Right renal cortex interstitium (tissue), 3 donors: ENCODE results near the gene C9orf43. TPM values are rescaled to one million over a fixed set of nuclear protein-coding genes. Genes with fewer than 3 reads are reported as not detected.
"Not testable (repeated sequence)": the region's sequence is repeated elsewhere in the genome, so short reads cannot be mapped to it uniquely, and the experiment has no call there.

Experiments used
- DNase-seq, 3 donors: peaks; one replicate each; pipeline ENCODE4 v3.0.0-alpha.2; 2013; ENCODE audit warnings: low read depth in 3 of 3, low spot score in 2 of 3
- polyA plus RNA-seq, 3 donors: library from polyadenylated mRNA; unstranded; fragments of 120-200 nt; gene quantifications; one replicate each; pipeline ENCODE4 v1.2.1, GENCODE V29; 2013; ENCODE audit not compliant: insufficient read length in 3 of 3

C9orf43 gene
- polyA plus RNA-seq, 3 donors: 0.69 to 0.76 (median 0.75) TPM

DNA sequence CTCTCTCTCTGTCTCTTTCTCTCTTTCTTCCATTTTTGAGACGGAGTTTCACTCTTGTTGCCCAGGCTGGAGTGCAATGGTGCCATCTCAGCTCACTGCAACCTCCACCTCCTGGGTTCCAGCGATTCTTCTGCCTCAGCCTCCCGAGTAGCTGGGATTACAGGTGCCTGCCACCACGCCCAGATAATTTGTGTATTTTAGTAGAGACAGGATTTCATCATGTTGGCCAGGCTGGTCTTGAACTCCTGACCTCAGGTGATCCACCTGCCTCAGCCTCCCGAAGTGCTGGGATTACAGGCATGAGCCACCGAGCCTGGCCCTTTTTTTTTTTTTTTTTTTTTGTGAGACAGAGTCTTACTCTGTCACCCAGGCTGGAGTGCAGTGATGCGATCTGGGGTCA lies 29.1 kb upstream of the C9orf43 start:
- DNase-seq: not testable (repeated sequence)

DNA sequence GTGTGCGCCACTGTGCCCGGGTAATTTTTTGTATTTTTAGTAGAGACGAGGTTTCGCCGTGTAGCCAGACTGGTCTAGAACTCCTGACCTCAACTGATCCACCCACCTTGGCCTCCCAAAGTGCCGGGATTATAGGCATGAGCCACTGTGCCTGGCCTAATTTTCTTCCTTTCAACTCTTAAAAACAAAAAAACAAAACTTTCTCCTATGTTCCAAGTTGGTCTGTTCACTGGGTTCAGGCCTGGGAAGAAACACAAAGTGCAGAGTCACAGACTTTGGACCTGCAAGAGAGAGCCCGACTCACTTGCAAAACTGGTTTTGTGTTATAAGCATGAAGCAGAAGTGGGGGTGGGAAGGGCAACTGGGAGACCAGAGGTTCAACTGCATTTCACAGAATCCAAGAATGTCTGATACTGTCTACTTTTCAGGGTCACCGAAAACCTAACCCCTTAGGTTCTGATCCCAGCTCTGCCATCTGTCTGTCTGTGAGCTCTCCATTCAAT lies 28.6 kb upstream of the C9orf43 start:
- peak in 1 of 3 donors; percentile 39 for DNase-seq

DNA sequence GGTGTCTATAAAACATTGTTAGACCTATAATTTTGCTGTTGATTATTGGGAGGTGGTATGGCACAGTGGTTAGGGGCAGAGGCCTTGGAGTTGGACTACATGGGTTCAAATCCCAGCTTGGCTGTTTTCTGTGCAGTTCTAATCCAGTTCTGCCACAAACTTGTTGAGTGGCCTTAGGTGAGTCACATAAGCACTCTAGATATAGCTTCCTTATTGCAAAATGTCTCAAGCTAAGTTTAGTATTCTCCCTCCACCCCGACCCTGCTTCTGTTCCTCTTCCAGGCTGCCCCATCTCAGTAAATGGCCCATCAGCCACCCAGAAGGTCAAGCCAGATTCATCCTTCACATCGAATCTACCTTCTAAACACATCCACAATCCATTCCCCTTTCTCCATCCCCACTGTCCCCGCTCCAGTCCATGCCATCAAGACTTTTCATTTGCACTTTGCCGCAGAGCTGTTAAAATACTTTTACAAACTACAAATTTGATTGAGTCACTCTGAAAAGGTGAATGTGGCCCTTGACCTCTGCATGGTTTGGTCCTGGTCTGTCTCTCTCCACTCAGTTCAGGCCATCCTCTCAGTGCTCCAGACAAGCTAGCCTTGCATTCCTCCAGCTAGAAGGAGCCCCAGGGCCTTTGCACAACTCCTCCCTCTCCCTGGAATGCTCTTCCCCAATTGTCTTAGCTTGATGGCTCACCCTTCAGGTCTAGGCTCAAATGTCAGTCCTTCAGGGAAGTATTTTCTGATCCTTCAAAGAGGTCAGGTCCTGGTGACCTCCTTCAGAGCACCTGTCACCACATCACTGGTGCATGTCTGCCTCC lies 23.8 kb upstream of the C9orf43 start:
- DNase-seq: no peak

DNA sequence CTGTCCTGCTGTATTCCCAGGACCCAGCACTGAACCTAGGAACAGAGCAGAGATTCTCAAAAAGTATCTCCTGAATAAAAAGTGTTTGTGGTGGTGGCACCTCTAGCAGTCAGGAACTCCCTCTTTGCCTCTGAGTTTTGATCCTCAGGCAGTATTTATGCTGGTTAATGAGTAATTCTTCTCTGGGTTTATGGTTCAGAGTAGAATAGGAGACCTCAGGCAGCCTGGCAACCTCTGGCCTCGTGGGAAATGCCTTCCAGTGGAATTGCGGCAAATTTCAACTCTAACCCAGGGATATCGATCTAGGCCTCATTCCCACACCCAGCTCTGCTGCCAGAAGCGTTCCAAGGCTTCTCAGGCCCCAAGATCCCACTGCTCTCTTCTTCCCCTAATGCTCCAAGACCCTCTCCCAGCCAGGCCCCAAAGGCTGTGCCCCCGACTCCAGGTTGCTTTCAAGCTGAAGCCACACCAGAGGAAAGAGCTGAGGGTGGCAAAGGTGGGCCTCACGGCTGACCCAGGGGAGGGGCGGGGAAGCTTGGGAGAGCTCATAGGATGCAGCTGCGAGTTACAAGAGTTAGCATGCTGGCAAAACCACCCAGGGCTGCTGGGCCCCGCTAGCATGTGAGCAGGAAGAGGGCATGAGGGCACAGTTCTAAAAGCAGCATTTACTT lies 22.9 kb upstream of the C9orf43 start:
- DNase-seq: no peak

DNA sequence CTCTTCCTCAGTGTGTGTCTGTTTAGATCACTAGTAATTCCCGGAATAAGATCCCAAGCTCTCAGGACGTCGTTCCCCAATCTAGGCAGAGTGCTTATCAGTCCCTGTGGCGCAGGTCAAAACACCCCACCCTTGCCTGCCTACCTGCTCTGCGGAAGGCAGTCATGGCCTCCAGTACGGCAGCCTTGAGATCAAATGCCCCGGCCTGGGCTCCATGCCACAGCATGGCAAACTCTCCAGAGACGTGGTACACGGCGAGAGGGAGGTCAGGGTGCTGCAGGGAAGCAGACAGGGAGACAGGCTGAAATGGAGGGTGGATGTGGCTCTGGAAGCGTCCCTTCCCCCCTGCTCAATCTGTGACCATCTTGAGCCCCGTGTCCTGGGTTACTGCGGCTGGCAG lies 21.7 kb upstream of the C9orf43 start:
- DNase-seq: no peak

DNA sequence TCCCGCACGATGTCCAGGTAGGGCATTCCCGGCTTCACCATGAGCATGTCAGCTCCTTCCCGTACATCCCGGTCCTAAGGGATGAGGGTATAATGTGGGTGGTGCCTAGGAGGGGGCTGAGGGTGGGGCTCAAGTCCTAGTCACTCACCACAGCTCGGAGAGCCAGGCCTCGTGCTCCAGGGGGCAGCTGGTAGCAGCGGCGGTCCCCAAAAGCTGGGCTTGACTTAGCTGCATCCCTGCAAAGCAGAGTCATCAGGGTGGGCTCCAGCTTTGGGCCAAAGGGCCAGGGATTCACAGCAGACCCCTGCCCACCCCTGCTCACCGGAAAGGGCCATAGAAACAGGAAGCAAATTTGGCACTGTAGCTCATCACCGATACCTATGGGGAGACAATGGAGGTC lies 21.1 kb upstream of the C9orf43 start:
- DNase-seq: no peak

DNA sequence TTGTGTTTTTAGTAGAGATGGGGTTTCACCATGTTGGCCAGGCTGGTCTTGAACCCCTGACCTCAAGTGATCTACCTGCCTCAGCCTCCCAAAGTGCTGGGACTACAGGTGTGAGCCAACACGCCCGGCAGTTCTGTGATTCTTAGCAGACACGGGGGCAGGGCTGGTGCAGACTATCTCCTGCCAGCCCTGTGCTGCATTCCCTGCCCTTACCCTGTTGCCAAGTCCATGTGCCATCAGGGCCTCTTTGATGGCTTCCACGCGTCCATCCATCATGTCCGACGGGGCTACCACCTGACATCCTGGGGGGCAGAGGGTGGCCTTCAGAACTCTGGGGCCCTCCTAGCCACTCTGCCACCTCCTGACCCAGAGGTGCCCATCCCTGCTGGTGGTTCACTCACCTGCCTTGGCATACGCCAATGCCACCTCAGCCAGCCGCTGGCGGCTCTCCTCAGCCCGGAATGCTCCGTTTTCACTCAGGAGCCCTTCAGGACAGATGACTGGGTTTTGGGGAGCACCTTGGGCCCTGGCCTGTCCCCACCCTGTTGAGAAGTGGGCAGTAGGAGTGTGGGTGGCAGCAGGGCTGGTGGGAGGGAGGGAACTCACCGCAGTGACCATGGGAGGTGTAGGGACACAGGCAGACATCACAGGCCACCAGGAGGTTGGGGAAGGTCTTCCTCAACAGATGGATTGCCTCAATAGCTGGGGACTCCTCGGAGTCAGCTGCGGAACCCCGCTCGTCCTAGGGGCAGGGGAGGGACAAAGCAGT lies 20.2 kb upstream of the C9orf43 start:
- no peak for DNase-seq

DNA sequence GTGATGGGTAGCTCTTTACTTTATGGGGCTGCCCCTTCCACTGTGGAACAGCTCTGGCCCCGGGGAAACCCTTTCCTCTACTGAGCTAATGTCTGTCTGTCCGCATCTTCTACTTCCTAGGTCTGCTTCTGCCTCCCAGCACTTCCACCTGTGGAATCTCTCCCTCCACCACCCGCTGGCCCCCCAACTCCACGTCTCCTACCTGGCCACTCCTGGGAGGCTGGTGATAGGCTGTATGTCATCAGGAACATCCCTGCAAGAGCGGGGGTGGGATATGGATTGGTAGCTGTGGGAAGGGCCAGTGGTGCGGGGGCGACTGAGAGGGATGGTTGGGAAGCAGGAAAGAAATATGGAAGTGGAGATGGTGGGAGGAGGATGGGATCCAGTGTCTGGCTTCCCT lies 18.6 kb upstream of the C9orf43 start:
- no peak for DNase-seq

DNA sequence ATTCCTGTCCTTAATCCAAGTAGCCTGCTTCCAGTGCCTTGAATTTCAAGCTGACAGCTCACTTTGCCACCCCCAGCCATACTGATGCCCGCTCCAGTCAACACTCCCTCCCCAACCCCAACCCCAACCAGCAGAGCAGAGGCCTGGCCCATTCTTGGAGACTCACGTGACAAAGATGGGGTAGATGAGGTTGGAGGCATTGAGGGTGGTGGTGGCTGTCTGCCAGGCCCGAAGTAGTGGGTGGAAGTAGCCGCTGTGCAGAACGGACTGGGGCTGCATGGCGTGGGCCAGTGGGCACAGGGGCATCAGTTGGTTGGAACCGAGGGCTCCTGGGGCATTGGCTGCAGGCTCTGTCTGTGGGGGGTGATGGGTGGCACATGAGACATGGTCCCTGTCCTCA lies 17.3 kb upstream of the C9orf43 start:
- DNase-seq: no peak

DNA sequence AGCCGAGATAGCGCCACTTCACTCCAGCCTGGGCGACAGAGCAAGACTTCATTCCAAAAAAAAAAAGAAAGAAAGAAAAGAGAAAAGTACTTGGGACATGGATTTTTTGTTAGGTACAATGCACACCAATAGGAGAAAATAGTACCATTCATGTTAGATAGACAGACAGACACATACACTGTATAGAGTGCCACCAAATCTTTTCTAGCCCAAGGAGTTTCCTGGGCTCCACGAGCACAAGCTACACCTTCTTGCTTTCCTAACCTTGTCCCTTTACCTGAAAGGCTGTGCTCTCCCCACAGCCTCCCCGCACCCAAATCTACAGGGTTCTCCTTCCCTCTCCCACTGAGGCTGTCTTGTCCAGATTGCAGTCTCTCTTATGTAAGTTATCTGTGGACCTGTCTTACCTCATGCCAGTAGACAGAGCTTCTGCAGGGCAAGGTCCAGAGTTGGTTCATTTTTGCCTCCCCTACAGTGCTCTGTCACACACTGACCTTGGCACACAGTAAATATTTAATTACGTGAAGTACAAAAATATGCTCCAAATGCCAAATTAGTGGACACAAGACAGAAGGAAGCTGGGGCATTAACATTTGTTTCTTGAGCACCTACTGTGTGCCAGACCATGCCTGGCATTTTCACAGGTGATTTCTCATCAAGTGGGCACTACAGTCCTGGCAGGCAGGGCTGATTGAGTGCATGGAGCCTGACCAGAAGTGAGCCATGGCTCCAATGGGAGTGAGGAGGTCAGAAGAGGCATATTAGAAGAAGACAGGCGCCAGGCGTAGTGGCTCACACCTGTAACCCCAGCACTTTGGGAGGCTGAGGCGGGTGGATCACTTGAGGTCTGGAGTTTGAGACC lies 15.3 kb upstream of the C9orf43 start:
- no peak for DNase-seq

DNA sequence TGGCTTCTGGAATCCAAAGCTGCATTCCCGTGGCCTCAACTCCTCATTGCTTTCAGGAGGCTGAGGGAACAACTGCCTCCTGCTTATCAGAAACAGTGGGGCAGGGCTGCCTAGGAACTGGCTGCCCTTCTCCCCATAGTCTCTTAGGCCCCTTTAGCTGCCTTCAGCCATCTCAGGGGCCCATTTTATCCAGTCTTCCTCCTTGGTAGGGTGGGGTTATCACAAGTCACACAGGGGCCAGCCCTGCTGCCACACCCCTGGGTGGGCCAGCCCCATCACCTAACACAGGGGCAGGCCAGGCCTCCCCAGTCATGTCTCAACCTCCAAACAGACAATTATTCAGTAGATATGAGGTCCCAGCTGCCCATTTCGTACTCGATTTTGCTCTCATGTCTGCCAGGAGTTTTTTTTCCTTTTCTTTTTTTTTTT lies 13.3 kb upstream of the C9orf43 start:
- DNase-seq: no peak

DNA sequence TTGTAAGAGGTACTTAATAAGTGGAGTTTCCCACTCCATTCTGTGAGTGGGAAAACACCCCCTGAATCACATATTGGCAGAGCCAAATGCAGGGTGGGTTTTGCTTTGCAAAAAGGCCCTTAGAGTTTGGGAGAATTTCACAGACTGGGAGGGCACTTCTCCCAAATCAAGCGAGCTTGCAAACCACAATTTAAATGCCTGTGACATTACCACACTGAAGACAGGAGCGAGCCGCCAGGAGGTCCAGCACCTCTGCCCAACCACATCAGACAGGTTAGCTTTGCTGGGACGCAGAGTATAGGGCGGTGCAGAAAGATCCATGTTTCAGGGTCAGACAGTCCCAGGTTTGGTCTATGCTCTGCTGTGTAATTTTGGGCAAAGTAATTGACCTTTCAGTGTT lies 11.8 kb upstream of the C9orf43 start:
- DNase-seq: no peak

DNA sequence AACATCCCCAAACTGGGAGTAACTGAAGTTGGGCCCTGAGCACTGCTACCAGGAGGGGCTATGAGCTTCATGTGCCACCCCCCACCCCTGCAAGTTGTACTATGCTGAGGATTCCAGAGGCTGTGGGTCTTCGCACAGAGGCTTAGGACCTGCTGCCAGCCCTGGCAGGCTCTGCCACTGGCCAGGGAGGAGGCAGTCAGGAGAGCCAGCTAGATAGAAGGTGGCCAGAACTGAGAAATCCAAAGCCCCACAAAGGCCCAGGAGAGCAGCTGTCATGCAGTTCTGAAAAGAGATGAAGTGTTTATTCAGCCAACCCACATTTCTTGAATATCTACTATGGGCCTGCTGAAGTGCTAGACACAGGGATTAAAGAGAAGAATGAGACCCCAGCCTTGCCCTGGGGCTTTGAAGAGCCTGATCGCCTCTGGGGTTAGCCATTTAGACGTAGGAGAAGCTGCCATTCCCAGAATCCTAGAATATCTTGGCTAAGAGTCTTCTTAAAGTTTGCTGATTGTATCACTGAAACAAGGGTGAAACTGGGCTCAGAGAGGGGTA lies 10.8 kb upstream of the C9orf43 start:
- DNase-seq: no peak

DNA sequence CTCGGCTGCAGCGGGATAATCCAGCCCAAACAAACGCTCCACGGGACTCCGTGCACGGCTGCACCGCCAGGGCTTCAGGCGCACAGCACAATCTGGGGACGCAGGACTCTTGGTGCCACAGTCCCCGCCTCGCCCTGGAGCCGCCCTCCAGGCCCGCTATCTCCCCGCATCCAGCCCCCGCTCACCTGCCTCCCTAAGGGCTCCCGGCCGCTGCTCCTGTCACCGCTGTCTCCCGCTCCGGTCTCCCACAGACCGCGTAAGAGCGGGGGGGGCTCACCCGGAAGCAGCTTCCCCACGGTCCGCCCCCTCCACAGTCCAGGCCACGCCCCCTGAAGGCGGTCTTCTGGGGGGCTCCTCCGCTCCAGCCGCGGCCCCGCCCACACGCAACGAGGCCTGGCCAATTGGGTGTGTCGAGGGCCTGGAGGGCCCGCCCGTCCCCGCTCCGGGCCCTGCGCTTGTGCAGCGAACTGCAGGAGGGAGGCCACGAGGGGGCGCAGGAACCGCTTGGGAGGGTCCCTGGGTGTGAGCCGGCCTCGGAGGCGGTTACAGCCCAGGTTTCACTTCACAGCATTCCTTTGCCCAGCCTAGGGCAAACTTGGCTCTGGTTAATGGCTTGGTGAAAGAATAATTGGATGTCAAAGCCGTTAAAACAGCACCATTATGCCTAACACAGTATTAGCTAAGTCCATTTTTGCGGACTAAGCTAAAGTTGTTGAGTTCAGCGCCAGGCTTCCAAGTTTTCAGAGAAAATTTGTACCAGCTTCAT lies 9.3 kb upstream of the C9orf43 start, which contains the start of gene ALAD:
ALAD (minus strand) TSS at position 258 of the 766 bp plus-strand sequence. CDS start 7,725 bp downstream, outside the sequence.
- peak; percentile 87 to 97 (median 95) for DNase-seq

DNA sequence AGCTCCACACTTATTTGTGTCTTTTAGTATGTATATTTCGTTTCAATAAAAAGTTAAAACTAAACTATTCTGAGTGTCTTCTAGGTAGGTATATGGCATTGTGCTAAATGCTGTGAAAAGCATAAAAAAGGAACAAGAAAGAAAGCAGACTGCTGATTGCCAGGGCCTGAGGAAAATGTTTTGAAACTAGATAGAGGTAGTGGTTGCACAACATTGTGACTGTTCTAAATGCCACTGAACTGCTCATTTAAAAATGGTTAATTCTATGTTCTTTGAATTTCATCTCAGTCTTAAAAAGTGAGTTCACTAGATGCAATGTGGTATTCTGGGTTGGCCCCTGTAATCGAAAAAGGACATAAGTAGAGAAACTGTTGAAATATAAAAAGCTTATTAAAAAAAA lies 6.9 kb upstream of the C9orf43 start:
- DNase-seq: no peak

DNA sequence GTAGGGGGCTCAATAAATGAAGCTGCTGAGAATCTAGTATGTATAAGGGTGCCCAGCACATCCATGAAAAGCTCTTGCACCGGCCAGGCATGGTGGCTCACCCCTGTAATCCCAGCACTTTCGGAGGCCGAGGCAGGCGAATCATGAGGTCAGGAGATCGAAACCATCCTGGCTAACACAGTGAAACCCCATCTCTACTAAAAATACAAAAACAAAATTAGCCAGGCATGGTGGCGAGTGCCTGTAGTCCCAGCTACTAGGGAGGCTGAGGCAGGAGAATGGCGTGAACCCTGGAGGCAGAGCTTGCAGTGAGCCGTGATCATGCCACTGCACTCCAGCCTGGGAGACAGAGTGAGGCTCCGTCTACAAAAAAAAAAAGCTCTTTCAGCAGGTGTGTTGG lies 4.2 kb upstream of the C9orf43 start:
- DNase-seq: not testable (repeated sequence)

DNA sequence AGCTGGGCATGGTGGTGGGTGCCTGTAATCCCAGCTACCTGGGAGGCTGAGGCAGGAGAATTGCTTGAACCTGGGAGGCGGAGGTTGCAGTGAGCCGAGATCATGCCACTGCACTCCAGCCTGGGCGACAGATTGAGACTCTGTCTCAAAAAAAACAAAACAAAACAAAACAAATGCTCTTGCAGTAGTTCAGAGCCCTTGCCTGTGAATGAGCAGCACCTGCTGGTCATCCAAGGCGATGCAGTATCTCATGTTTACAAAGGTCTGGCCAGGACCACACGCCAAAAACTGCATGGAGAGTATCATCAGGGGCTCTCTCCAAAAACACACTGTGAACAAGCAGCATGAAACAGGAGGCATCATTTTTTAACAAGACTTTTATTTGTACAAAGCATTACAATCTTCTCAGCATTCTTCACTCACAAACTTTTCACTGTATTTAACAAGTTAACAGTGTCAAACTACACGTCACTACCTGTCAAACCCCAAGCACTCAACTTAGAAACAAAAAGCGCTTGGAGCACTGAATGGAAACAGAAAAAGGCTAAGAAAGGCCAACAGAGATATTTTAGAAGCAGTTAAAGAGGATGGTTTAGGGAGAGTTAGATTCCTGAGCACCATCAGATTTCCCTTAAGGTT lies 3.6 kb upstream of the C9orf43 start:
- peak in 2 of 3 donors; percentile 39 to 43 for DNase-seq

DNA sequence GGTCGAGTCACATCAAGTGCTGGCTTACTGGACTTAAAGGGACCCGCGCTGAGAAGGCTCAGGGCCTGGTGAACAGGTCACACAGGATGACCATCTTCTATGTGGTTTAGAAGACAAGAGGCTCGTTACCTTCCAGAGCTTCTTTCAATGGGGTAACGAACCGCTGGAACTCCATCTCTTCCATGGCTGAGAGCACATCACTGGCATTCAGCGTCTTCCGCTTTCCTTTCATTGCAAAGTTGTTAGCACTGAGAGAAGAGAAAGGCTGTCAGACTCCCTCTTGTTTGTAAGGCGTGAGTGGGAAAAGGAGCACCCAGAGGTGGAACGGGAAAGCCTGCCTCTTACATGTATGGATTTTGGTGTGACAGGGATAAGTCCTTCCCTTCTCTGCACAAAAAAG lies 1.1 kb upstream of the C9orf43 start:
- DNase-seq: no peak

DNA sequence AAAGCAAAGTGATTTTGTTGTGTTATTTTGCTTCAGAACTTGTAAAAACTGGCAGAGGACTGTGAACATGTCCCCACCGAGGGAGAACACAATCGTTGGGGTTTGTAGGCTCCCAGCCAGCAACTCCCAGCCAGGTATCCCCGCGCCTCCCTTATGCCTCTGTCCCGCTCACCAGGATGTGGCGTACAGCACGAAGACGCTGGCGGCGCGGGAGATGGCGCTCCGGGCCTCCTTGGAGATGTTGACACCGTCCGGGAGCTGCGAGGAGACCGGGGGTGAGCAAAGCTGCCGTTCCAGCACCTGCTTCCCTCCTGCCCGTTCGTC lies 702 bp upstream of the C9orf43 start:
- peak in 1 of 3 donors; percentile 13 for DNase-seq
